Neural progenitor cell (in vitro differentiated cells): Measurements from ENCODE around the gene RIMS1. TPM values are rescaled to one million over a fixed set of nuclear protein-coding genes. Genes with fewer than 3 reads are reported as not detected.

ENCODE experiments used
- DNase-seq: peaks from one replicate; pipeline ENCODE4 v3.0.0-alpha.2; 2016; ENCODE audit warnings: low spot score
- H2AFZ ChIP-seq: fragments of 200-600 bp; sonication (generic); replicated peaks from 2 replicates; pipeline ENCODE4 v1.6.1; 2016; ENCODE audit warnings: antibody characterized with exemption
- H3F3A ChIP-seq: fragments of 200-600 bp; sonication (generic); 2 replicates; pipeline ENCODE4 v1.6.1; 2016; ENCODE audit warnings: antibody characterized with exemption, low read depth
- H3K27ac ChIP-seq: fragments of 200-600 bp; sonication (generic); 2 replicates; pipeline ENCODE4 v1.5.1; 2016; ENCODE audit warnings: mild to moderate bottlenecking
- H3K27me3 ChIP-seq: fragments of 200-600 bp; sonication (generic); 2 replicates; pipeline ENCODE4 v1.6.1; 2016; ENCODE audit warnings: mild to moderate bottlenecking, moderate library complexity
- H3K36me3 ChIP-seq: fragments of 200-600 bp; sonication (generic); 2 replicates; pipeline ENCODE4 v1.5.1; 2016
- H3K4me1 ChIP-seq: fragments of 200-600 bp; sonication (generic); 2 replicates; pipeline ENCODE4 v1.6.1; 2016; ENCODE audit warnings: mixed run types
- H3K4me2 ChIP-seq: fragments of 200-600 bp; sonication (generic); 2 replicates; pipeline ENCODE4 v1.6.1; 2016
- H3K4me3 ChIP-seq: fragments of 200-600 bp; sonication (generic); 2 replicates; pipeline ENCODE4 v1.5.1; 2016
- H3K79me2 ChIP-seq: fragments of 200-600 bp; sonication (generic); 2 replicates; pipeline ENCODE4 v1.6.1; 2016; ENCODE audit warnings: low read depth
- H3K9ac ChIP-seq: fragments of 200-600 bp; sonication (generic); 2 replicates; pipeline ENCODE4 v1.6.1; 2016
- H3K9me3 ChIP-seq: fragments of 200-600 bp; sonication (generic); 2 replicates; pipeline ENCODE4 v1.5.1; 2016; ENCODE audit warnings: low read depth
- H4K20me1 ChIP-seq: fragments of 200-600 bp; sonication (generic); 2 replicates; pipeline ENCODE4 v1.6.1; 2016; ENCODE audit warnings: low read depth
- H3K27ac Mint-ChIP-seq: 3 replicates; pipeline ENCODE4 v1.8.0; 2021; ENCODE audit warnings: mixed read lengths
- H3K27me3 Mint-ChIP-seq: 2 replicates; pipeline ENCODE4 v1.8.0; 2022; ENCODE audit warnings: low read depth, mild to moderate bottlenecking, inconsistent platforms, moderate library complexity, mixed read lengths; ENCODE audit not compliant: insufficient read depth
- H3K36me3 Mint-ChIP-seq: 3 replicates; pipeline ENCODE4 v1.8.0; 2021; ENCODE audit warnings: mixed read lengths
- H3K4me1 Mint-ChIP-seq: 3 replicates; pipeline ENCODE4 v1.8.0; 2021; ENCODE audit warnings: mixed read lengths
- H3K4me3 Mint-ChIP-seq: 3 replicates; pipeline ENCODE4 v1.8.0; 2021; ENCODE audit warnings: mild to moderate bottlenecking, moderate library complexity, mixed read lengths
- H3K9me3 Mint-ChIP-seq: 3 replicates; pipeline ENCODE4 v1.8.0; 2020; ENCODE audit warnings: mixed read lengths
- EZH2 ChIP-seq: fragments of 200-600 bp; sonication (generic); IDR thresholded peaks from 2 replicates; pipeline ENCODE4 v1.6.1; 2017; ENCODE audit warnings: antibody characterized with exemption, mild to moderate bottlenecking, moderate library complexity
- EZH2phosphoT487 ChIP-seq: fragments of 200-600 bp; sonication (generic); IDR thresholded peaks from 2 replicates; pipeline ENCODE4 v1.6.1; 2017; ENCODE audit warnings: antibody characterized with exemption
- total RNA-seq: library from RNA; depleted of rRNA; stranded (reverse); fragments of >200 nt; gene quantifications from 2 replicates; pipeline ENCODE4 v1.2.3, GENCODE V29; 2015; ENCODE audit warnings: low replicate concordance
- TF ChIP-seq, protein P1 (sequence below): fragments of 200-600 bp; sonication (generic); IDR thresholded peaks from 2 replicates; pipeline ENCODE4 v1.5.1; 2017; ENCODE audit warnings: antibody characterized with exemption, mild to moderate bottlenecking

RIMS1 gene
- total RNA-seq, 1 donor from 2014 or later, result 2.5 TPM

GRCh38 chr6:72316675-72317380, 430.5 kb downstream of the RIMS1 start:
- Mint-ChIP-seq H3K36me3 (no peaks in the 10 kb centered on the region), H3K4me1 (no peaks in the 10 kb centered on the region)

GRCh38 chr6:72321788-72322187, 435.4 kb downstream of the RIMS1 start:
- no peaks in the 10 kb centered on the region for H3K4me1 Mint-ChIP-seq
- Histone ChIP-seq H3K4me3 (no peak overlapping the region), H3K36me3 (no peaks in the 10 kb centered on the region), H3F3A (no peaks in the 10 kb centered on the region), H2AFZ (no peak overlapping the region), H3K9ac (no peak overlapping the region), H3K27me3 (no peaks in the 10 kb centered on the region), H4K20me1 (no peaks in the 10 kb centered on the region), H3K27ac (no peak overlapping the region), H3K9me3 (no peaks in the 10 kb centered on the region), H3K4me2 (no peak overlapping the region), H3K79me2 (no peaks in the 10 kb centered on the region), H3K4me1 (no peaks in the 10 kb centered on the region)
- H3K4me3 Mint-ChIP-seq, result no peak overlapping the region
- H3K27me3 Mint-ChIP-seq, result no peaks in the 10 kb centered on the region
- H3K36me3 Mint-ChIP-seq, result no peaks in the 10 kb centered on the region
- TF ChIP-seq EZH2 (no peak), EZH2phosphoT487 (no peak)
- TF ChIP-seq, protein P1, sequence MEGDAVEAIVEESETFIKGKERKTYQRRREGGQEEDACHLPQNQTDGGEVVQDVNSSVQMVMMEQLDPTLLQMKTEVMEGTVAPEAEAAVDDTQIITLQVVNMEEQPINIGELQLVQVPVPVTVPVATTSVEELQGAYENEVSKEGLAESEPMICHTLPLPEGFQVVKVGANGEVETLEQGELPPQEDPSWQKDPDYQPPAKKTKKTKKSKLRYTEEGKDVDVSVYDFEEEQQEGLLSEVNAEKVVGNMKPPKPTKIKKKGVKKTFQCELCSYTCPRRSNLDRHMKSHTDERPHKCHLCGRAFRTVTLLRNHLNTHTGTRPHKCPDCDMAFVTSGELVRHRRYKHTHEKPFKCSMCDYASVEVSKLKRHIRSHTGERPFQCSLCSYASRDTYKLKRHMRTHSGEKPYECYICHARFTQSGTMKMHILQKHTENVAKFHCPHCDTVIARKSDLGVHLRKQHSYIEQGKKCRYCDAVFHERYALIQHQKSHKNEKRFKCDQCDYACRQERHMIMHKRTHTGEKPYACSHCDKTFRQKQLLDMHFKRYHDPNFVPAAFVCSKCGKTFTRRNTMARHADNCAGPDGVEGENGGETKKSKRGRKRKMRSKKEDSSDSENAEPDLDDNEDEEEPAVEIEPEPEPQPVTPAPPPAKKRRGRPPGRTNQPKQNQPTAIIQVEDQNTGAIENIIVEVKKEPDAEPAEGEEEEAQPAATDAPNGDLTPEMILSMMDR, result no peak
- H3K9me3 Mint-ChIP-seq, result no peaks in the 10 kb centered on the region
- no peak overlapping the region for H3K27ac Mint-ChIP-seq
- no peak for DNase-seq

More at GRCh38 chr6:72316675-72317380, 430.5 kb downstream of the RIMS1 start:
- no peaks in the 10 kb centered on the region for H3K9me3 Mint-ChIP-seq
- no peak for DNase-seq
- Histone ChIP-seq H3K4me1 (no peaks in the 10 kb centered on the region), H3K4me3 (no peak overlapping the region), H3F3A (no peaks in the 10 kb centered on the region), H3K9me3 (no peaks in the 10 kb centered on the region), H2AFZ (no peak overlapping the region), H3K9ac (no peak overlapping the region), H3K79me2 (no peaks in the 10 kb centered on the region), H3K27me3 (no peaks in the 10 kb centered on the region), H3K36me3 (no peaks in the 10 kb centered on the region), H3K27ac (no peak overlapping the region), H3K4me2 (no peak overlapping the region), H4K20me1 (no peaks in the 10 kb centered on the region)
- no peaks in the 10 kb centered on the region for H3K27me3 Mint-ChIP-seq
- no peak overlapping the region for H3K27ac Mint-ChIP-seq
- no peak for TF ChIP-seq EZH2
- TF ChIP-seq, protein P1, result no peak
- no peak for TF ChIP-seq EZH2phosphoT487
- H3K4me3 Mint-ChIP-seq, result no peak overlapping the region

DNA sequence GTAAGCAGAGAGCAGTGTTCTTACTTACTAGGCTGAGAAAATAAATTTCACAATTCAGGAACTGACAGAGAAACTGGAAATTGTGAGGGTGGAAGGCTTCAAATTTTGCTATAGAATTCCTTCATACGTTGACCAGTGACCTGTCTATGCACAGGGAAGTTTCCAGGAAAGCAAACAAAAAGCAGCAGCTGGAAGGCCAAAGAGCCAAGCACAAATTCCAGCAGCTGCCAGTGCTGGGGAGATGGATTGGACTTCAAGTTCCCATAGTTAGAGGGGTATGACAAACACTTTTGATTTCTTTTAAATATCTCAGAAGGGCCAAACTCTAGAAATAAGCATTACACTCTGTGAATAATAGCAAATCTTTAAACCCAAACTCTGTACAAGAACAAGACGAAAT, 436.4 kb downstream of the RIMS1 start:
- Histone ChIP-seq H3K9ac (no peak overlapping the region), H3K36me3 (no peaks in the 10 kb centered on the region), H4K20me1 (no peaks in the 10 kb centered on the region), H3F3A (no peaks in the 10 kb centered on the region), H3K4me2 (no peak overlapping the region), H3K4me1 (no peaks in the 10 kb centered on the region), H3K4me3 (no peak overlapping the region), H3K79me2 (no peaks in the 10 kb centered on the region), H3K9me3 (no peaks in the 10 kb centered on the region), H3K27ac (no peak overlapping the region), H3K27me3 (no peaks in the 10 kb centered on the region), H2AFZ (no peak overlapping the region)
- Mint-ChIP-seq H3K9me3 (no peaks in the 10 kb centered on the region), H3K4me1 (no peaks in the 10 kb centered on the region), H3K4me3 (no peak overlapping the region), H3K27ac (no peak overlapping the region), H3K36me3 (no peaks in the 10 kb centered on the region), H3K27me3 (no peaks in the 10 kb centered on the region)
- no peak for DNase-seq
- TF ChIP-seq, protein P1, result no peak
- no peak for TF ChIP-seq EZH2
- TF ChIP-seq EZH2phosphoT487, result no peak
